ENCODE measurements around the gene CHMP2B.

Gene CHMP2B, protein sequence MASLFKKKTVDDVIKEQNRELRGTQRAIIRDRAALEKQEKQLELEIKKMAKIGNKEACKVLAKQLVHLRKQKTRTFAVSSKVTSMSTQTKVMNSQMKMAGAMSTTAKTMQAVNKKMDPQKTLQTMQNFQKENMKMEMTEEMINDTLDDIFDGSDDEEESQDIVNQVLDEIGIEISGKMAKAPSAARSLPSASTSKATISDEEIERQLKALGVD

DNA sequence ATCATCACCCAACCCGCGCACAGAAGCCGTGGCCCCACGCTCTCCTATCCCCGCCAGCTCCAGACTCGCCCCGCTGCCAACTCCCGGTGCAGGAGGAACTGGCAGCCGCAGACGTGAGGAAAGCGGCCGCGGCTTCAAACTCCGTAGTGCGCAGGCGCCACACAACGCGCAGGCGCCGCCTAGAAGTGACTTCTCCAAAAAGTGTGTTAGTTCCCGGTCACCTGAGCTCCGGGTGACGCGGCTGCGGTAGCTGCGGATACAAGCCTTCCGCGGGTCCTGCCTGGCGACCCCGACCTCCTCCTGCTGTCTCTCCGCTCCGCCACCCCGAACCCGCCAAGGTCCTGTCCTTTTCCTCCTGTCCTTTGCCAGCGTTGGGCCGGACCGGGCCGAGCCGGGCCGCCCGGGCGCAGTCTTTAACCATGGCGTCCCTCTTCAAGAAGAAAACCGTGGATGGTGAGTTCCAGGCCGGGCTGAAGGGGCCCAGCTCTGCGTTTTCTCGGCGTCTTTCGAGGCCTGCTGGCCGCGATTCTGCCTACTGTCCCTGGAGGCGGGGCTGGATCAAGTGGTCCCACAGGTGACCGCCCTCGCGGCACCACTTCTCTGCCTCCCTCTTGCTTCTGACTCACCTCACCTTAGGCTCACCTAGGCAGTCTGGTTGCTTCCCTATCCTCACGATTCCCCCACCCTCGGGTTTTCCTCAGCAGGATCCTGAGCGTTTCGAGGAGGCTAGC lies at the start of gene CHMP2B:
TSS of gene CHMP2B (plus strand) at position 206 of the 731 bp plus-strand sequence. CDS start at position 420, 214 bp downstream.
- DNase-seq (ENCODE audit: low read depth) = peak; percentile 66
- TF ChIP-seq, protein P1, sequence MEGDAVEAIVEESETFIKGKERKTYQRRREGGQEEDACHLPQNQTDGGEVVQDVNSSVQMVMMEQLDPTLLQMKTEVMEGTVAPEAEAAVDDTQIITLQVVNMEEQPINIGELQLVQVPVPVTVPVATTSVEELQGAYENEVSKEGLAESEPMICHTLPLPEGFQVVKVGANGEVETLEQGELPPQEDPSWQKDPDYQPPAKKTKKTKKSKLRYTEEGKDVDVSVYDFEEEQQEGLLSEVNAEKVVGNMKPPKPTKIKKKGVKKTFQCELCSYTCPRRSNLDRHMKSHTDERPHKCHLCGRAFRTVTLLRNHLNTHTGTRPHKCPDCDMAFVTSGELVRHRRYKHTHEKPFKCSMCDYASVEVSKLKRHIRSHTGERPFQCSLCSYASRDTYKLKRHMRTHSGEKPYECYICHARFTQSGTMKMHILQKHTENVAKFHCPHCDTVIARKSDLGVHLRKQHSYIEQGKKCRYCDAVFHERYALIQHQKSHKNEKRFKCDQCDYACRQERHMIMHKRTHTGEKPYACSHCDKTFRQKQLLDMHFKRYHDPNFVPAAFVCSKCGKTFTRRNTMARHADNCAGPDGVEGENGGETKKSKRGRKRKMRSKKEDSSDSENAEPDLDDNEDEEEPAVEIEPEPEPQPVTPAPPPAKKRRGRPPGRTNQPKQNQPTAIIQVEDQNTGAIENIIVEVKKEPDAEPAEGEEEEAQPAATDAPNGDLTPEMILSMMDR (IDR thresholded peaks at IDR 0.05; ENCODE audit: control insufficient read depth, insufficient read depth, low read depth, low read length, missing control alignments) = no peak
- peak within 1 kb of the TSS; percentile 94 for H3K4me3 ChIP-seq (ENCODE audit: control insufficient read depth, low read depth, low read length)

DNA sequence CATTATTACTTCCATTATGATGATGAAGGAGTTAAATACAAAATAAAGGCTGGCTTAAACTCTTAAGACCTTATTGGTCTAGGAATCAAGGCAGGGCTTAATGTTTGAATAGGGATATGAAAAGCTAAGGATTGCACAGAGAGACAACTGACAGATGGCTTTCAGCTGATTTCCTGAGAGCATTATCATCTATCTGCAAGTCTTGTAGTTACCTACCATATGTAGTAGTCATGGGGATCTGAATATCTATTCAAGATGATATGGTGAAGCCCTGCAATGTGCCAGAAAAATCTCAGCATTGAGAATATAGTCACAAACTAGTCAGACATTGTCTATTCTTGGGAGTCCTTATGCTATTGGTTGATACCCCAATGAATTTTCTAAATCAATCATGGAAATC lies 47.5 kb upstream of the CHMP2B start:
- TF ChIP-seq, protein P1 (IDR thresholded peaks at IDR 0.05; ENCODE audit: control insufficient read depth, insufficient read depth, low read depth, low read length, missing control alignments) = no peak
- no peak overlapping the region for H3K4me3 ChIP-seq (ENCODE audit: control insufficient read depth, low read depth, low read length)

DNA sequence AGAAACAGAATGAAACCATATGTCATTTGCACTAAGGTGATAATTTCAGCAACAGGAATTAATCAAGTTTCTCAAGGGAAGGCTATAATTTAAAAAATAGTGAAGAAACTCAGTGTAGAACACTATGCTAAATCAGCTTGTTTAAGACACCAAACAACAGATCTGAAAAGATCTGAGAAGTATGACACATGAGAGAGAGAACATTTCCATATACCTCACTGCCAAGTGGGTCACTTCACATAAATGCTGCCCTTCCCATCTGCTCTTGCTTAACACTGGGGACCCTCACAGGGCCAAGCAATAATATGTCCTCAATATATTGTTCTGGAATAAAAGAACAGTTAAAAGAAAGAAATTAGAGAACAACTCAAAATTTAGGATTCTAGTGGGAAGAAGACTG lies 45.6 kb upstream of the CHMP2B start:
- no peak overlapping the region for H3K4me3 ChIP-seq (ENCODE audit: control insufficient read depth, low read depth, low read length)
- DNase-seq (ENCODE audit: low read depth) = no peak
- TF ChIP-seq, protein P1 (IDR thresholded peaks at IDR 0.05; ENCODE audit: control insufficient read depth, insufficient read depth, low read depth, low read length, missing control alignments) = no peak

More for the DNA sequence above, 47.5 kb upstream of the CHMP2B start:
- DNase-seq (ENCODE audit: low read depth) = no peak

DNA sequence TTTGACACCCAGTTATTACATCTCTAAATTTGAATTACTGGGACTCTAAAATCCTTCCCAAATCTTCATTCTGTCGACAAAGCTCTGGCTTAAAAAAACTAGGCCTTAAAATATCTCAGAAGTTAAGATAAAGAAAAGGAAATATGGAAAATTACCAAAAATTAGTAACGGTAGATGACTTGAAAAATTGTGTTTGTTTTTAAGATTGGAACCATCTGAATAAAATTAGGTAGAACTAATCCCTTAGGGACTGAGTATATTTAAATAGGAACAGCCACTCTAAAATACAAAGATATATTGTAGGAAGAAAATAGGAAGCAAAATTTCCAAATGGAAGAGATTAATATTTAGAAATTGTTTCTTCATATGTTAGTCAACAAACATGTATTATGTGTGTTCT lies 45.1 kb upstream of the CHMP2B start:
- TF ChIP-seq, protein P1 (IDR thresholded peaks at IDR 0.05; ENCODE audit: control insufficient read depth, insufficient read depth, low read depth, low read length, missing control alignments) = no peak
- DNase-seq (ENCODE audit: low read depth) = no peak
- H3K4me3 ChIP-seq (ENCODE audit: control insufficient read depth, low read depth, low read length) = no peak overlapping the region

DNA sequence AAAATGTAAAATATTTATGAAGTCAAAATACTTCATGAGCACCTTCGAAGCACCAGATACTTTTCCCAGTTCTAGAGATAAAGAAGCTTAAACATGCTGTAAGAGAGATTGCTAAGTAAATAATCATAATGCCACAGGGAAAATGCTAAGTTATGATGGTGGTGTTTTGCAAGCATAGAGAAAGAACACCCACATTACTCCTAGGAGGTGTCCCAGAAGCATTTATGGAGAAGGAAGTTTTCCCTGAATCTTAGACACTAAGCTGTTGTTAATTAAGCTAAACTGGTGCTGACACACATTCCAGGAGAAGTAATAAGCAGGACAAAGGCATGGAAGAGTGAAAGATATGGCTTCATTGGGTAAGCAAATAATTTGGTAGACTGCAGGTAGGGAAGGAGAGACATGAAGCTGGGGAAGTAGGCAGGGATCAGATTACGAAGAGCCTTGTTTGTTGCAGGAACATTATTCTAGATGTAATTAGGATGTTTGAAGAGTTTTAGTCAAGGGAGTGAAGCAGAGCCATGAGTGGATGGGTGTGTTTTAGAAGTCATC lies 40.4 kb upstream of the CHMP2B start:
- DNase-seq (ENCODE audit: low read depth) = no peak
- H3K4me3 ChIP-seq (ENCODE audit: control insufficient read depth, low read depth, low read length) = no peak overlapping the region
- TF ChIP-seq, protein P1 (IDR thresholded peaks at IDR 0.05; ENCODE audit: control insufficient read depth, insufficient read depth, low read depth, low read length, missing control alignments) = no peak

DNA sequence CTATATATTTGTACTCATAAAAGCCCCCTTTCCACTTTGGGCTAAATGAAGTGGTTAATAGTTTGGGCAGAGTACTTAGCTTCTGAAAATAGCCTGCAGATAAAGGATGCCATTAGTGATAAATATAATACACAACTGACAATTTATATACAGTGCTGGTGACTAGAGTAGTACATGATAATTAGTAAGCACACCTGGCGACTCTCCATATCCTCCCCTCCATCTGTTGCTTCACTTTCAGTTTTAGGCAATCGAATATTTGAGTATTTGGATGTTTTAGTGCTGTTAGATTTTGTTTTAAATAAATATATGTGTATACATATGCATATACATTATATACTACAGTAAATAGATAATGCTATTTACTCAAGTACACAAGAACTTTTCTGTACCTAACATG lies 35.9 kb upstream of the CHMP2B start:
- H3K4me3 ChIP-seq (ENCODE audit: control insufficient read depth, low read depth, low read length) = no peak overlapping the region
- TF ChIP-seq, protein P1 (IDR thresholded peaks at IDR 0.05; ENCODE audit: control insufficient read depth, insufficient read depth, low read depth, low read length, missing control alignments) = no peak
- no peak for DNase-seq (ENCODE audit: low read depth)

All from AG09309 (cell line).